ENCODE results near the gene USP54.

GRCh38 chr10:73519336-73519735 is 71.8 kb downstream of the USP54 start:
- TF ChIP-seq, protein P1, sequence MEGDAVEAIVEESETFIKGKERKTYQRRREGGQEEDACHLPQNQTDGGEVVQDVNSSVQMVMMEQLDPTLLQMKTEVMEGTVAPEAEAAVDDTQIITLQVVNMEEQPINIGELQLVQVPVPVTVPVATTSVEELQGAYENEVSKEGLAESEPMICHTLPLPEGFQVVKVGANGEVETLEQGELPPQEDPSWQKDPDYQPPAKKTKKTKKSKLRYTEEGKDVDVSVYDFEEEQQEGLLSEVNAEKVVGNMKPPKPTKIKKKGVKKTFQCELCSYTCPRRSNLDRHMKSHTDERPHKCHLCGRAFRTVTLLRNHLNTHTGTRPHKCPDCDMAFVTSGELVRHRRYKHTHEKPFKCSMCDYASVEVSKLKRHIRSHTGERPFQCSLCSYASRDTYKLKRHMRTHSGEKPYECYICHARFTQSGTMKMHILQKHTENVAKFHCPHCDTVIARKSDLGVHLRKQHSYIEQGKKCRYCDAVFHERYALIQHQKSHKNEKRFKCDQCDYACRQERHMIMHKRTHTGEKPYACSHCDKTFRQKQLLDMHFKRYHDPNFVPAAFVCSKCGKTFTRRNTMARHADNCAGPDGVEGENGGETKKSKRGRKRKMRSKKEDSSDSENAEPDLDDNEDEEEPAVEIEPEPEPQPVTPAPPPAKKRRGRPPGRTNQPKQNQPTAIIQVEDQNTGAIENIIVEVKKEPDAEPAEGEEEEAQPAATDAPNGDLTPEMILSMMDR (IDR thresholded peaks at IDR 0.05): no peak
- TF ChIP-seq POLR2A (IDR thresholded peaks at IDR 0.05) (no peak), POLR2AphosphoS5 (IDR thresholded peaks at IDR 0.05) (no peak)

Measured in breast epithelium (tissue), 3 donors.